DMS153 (cell line): ENCODE measurements around the gene COPS6.
A peak's percentile ranks its signal among the peaks of the same experiment; 100 is the strongest.

ENCODE experiments used
- DNase-seq: peaks from one replicate; lab custom pipeline; 2025; lab: John Stamatoyannopoulos, UW

COPS6 gene

GRCh38 chr7:100080907-100081534 is 7.7 kb upstream of the COPS6 start:
- peak; percentile 33 for DNase-seq

GRCh38 chr7:100081535-100082102 is 7.2 kb upstream of the COPS6 start, which contains the start of gene ZNF3:
ZNF3 (minus strand) TSS chr7:100081723; CDS start chr7:100077357, 4,366 bp downstream.
- DNase-seq, result peak; percentile 98

- no peak for DNase-seq
Observed at GRCh38 chr7:100082978-100083377, 5.8 kb upstream of the COPS6 start.

- DNase-seq, result no peak
Observed at GRCh38 chr7:100085515-100085914, 3.3 kb upstream of the COPS6 start.

- DNase-seq, result no peak
Observed at GRCh38 chr7:100087055-100087750, 1.6 kb upstream of the COPS6 start.

GRCh38 chr7:100088095-100088620 is 611 bp upstream of the COPS6 start:
- no peak for DNase-seq

- no peak for DNase-seq
Observed at GRCh38 chr7:100089458-100090196, 858 bp downstream of the COPS6 start.

GRCh38 chr7:100090527-100091410 is 2.0 kb downstream of the COPS6 start:
- DNase-seq, result no peak

- DNase-seq, result no peak
Observed at GRCh38 chr7:100091411-100092181, 2.8 kb downstream of the COPS6 start.

- DNase-seq, result no peak
Observed at GRCh38 chr7:100093054-100093453, 4.3 kb downstream of the COPS6 start.

GRCh38 chr7:100093498-100093897 is 4.7 kb downstream of the COPS6 start:
- DNase-seq, result no peak

- DNase-seq, result no peak
Observed at GRCh38 chr7:100093925-100094486, 5.2 kb downstream of the COPS6 start.

GRCh38 chr7:100095289-100095688 is 6.5 kb downstream of the COPS6 start:
- no peak for DNase-seq

GRCh38 chr7:100095704-100096103 is 6.9 kb downstream of the COPS6 start:
- DNase-seq, result no peak

- DNase-seq, result no peak
Observed at GRCh38 chr7:100098913-100099312, 10.1 kb downstream of the COPS6 start.

- no peak for DNase-seq
Observed at GRCh38 chr7:100099452-100099851, 10.7 kb downstream of the COPS6 start.

- DNase-seq, result peak; percentile 92
Observed at GRCh38 chr7:100100420-100101015, 11.7 kb downstream of the COPS6 start.

GRCh38 chr7:100101016-100101862 is 12.5 kb downstream of the COPS6 start, which contains the start of the genes AP4M1 and MCM7:
AP4M1 (plus strand) TSS chr7:100101643; CDS start chr7:100101715, 72 bp downstream.
MCM7 (minus strand) TSS chr7:100101397; CDS start chr7:100101294, 103 bp downstream.
- peak; percentile 99 for DNase-seq
